ENCODE results near the gene PRKAG2.

DNA sequence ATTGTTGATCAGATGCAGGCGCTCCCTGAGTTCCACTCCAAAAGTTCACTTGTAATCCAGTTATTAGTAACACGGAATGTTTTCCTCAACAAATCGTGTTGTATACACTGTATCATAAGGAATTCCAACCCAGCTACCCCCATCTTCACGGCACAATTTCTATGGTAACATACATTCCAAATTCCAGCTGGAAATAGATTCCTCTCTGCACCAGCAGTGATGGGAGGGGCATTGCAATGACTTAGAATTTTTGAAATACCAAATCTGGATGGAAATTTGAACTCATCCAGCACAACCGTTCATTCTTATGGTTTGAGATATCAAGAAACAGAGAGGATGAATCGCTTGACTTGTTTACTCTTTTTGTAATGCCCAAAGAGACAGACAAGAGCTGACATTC lies 318.3 kb downstream of the PRKAG2 start:
- TF ChIP-seq POLR2AphosphoS5 (IDR thresholded peaks at IDR 0.05), result no peak
- TF ChIP-seq POLR2A (IDR thresholded peaks at IDR 0.05), result no peak
- TF ChIP-seq, protein P1, sequence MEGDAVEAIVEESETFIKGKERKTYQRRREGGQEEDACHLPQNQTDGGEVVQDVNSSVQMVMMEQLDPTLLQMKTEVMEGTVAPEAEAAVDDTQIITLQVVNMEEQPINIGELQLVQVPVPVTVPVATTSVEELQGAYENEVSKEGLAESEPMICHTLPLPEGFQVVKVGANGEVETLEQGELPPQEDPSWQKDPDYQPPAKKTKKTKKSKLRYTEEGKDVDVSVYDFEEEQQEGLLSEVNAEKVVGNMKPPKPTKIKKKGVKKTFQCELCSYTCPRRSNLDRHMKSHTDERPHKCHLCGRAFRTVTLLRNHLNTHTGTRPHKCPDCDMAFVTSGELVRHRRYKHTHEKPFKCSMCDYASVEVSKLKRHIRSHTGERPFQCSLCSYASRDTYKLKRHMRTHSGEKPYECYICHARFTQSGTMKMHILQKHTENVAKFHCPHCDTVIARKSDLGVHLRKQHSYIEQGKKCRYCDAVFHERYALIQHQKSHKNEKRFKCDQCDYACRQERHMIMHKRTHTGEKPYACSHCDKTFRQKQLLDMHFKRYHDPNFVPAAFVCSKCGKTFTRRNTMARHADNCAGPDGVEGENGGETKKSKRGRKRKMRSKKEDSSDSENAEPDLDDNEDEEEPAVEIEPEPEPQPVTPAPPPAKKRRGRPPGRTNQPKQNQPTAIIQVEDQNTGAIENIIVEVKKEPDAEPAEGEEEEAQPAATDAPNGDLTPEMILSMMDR (IDR thresholded peaks at IDR 0.05), result no peak

All from breast epithelium (tissue), 3 donors.